Immature natural killer cell (primary cell): ENCODE results near the gene PMIS2. TPM values are rescaled to one million over a fixed set of nuclear protein-coding genes. Genes with fewer than 3 reads are reported as not detected.

Experiments
- DNase-seq, 3 donors: peaks; one replicate each; pipeline ENCODE4 v3.0.0; 2022; ENCODE audit warnings: mixed read lengths in 1 of 3
- H3K27ac Mint-ChIP-seq, 6 donors: one replicate each; pipeline ENCODE4 v1.8.0; 2020; ENCODE audit warnings: mixed read lengths in 6 of 6, mild to moderate bottlenecking in 5 of 6, inconsistent platforms in 4 of 6, moderate library complexity in 3 of 6
- H3K27me3 Mint-ChIP-seq, 3 donors: one replicate each; pipeline ENCODE4 v1.8.0; 2020 to 2021; ENCODE audit warnings: low read depth in 3 of 3, mild to moderate bottlenecking in 3 of 3, mixed read lengths in 3 of 3, moderate library complexity in 3 of 3, inconsistent platforms in 1 of 3
- H3K36me3 Mint-ChIP-seq, 3 donors: one replicate each; pipeline ENCODE4 v1.8.0; 2020; ENCODE audit warnings: mixed read lengths in 3 of 3, inconsistent platforms in 2 of 3, mild to moderate bottlenecking in 2 of 3
- H3K4me1 Mint-ChIP-seq, 2 donors: one replicate each; pipeline ENCODE4 v1.8.0; 2020; ENCODE audit warnings: inconsistent platforms in 2 of 2, mild to moderate bottlenecking in 2 of 2, mixed read lengths in 2 of 2, moderate library complexity in 1 of 2
- H3K4me3 Mint-ChIP-seq, 5 donors: one replicate each; pipeline ENCODE4 v1.8.0; 2020; ENCODE audit warnings: mild to moderate bottlenecking in 5 of 5, mixed read lengths in 5 of 5, inconsistent platforms in 3 of 5, moderate library complexity in 3 of 5
- H3K9me3 Mint-ChIP-seq, 6 donors: one replicate each; pipeline ENCODE4 v1.8.0; 2020; ENCODE audit warnings: mild to moderate bottlenecking in 6 of 6, mixed read lengths in 6 of 6, inconsistent platforms in 4 of 6, moderate library complexity in 3 of 6
- polyA plus RNA-seq, 3 donors: library from polyadenylated mRNA; unstranded; fragments of 300-500 nt; fragmentation: Illumina TruSeq; gene quantifications; one replicate each; pipeline ENCODE4 v1.2.3, GENCODE V29; 2021

Gene PMIS2
- polyA plus RNA-seq, 3 donors from 2014 or later, result not detected

GRCh38 chr19:35612559-35613321, 26.8 kb downstream of the PMIS2 start, which contains the start of gene HAUS5:
Gene HAUS5 (plus strand): TSS chr19:35612735. CDS start chr19:35612795, 60 bp downstream.
- Mint-ChIP-seq H3K4me1 (peaks cover 12 to 17% of the 10 kb centered on the region in 2 donors), H3K4me3 (peak within 1 kb of the TSS; percentile 83 to 92 (median 87)), H3K27me3 (peaks cover 3 to 6% (median 3%) of the 10 kb centered on the region in 3 donors), H3K9me3 (peaks cover 0 to 6% (median 2%) of the 10 kb centered on the region in 6 donors), H3K36me3 (peaks cover 5 to 8% (median 7%) of the 10 kb centered on the region in 3 donors), H3K27ac (peak within 1 kb of the TSS; percentile 64 to 89 (median 88))
- DNase-seq, result peak; percentile 93 to 95 (median 95)

- Mint-ChIP-seq H3K4me1 (peaks cover 12 to 17% of the 10 kb centered on the region in 2 donors), H3K9me3 (peaks cover 0 to under 1% (median 0%) of the 10 kb centered on the region in 6 donors), H3K36me3 (peaks cover 5 to 8% (median 7%) of the 10 kb centered on the region in 3 donors), H3K4me3 (peak overlapping the region; percentile 71 to 89 (median 86)), H3K27ac (peak overlapping the region in 4 of 6 donors; percentile 79 to 88 (median 82)), H3K27me3 (peaks cover 3 to 6% (median 4%) of the 10 kb centered on the region in 3 donors)
- DNase-seq, result no peak
Observed at GRCh38 chr19:35613574-35613973, 27.6 kb downstream of the PMIS2 start.

GRCh38 chr19:35615036-35615435, 29.1 kb downstream of the PMIS2 start:
- no peaks in the 10 kb centered on the region for H3K9me3 Mint-ChIP-seq
- DNase-seq, result no peak
- H3K27me3 Mint-ChIP-seq, result peaks cover 3 to 4% (median 4%) of the 10 kb centered on the region in 3 donors
- peak overlapping the region in 1 of 6 donors; percentile 5 for H3K27ac Mint-ChIP-seq
- no peak overlapping the region for H3K4me3 Mint-ChIP-seq
- H3K4me1 Mint-ChIP-seq, result peaks cover 12 to 17% of the 10 kb centered on the region in 2 donors
- H3K36me3 Mint-ChIP-seq, result peaks cover 5 to 8% (median 7%) of the 10 kb centered on the region in 3 donors

GRCh38 chr19:35618857-35619256, 32.9 kb downstream of the PMIS2 start:
- H3K27ac Mint-ChIP-seq, result no peak overlapping the region
- H3K27me3 Mint-ChIP-seq, result peaks cover 0 to 1% (median 0%) of the 10 kb centered on the region in 3 donors
- no peak overlapping the region for H3K4me3 Mint-ChIP-seq
- peaks cover 5 to 21% (median 14%) of the 10 kb centered on the region in 3 donors for H3K36me3 Mint-ChIP-seq
- no peaks in the 10 kb centered on the region for H3K9me3 Mint-ChIP-seq
- peaks cover 0 to under 1% of the 10 kb centered on the region in 2 donors for H3K4me1 Mint-ChIP-seq
- no peak for DNase-seq

GRCh38 chr19:35619290-35619923, 33.4 kb downstream of the PMIS2 start:
- H3K9me3 Mint-ChIP-seq, result no peaks in the 10 kb centered on the region

GRCh38 chr19:35620001-35620400, 34.0 kb downstream of the PMIS2 start:
- no peak overlapping the region for H3K27ac Mint-ChIP-seq
- no peaks in the 10 kb centered on the region for H3K4me1 Mint-ChIP-seq
- H3K36me3 Mint-ChIP-seq, result peaks cover 5 to 18% (median 14%) of the 10 kb centered on the region in 3 donors

More at GRCh38 chr19:35619290-35619923, 33.4 kb downstream of the PMIS2 start:
- Mint-ChIP-seq H3K27me3 (peaks cover 0 to 1% (median 0%) of the 10 kb centered on the region in 3 donors), H3K4me3 (no peak overlapping the region), H3K27ac (no peak overlapping the region), H3K4me1 (no peaks in the 10 kb centered on the region), H3K36me3 (peaks cover 5 to 20% (median 14%) of the 10 kb centered on the region in 3 donors)
- DNase-seq, result no peak

GRCh38 chr19:35621708-35622107, 35.7 kb downstream of the PMIS2 start:
- Mint-ChIP-seq H3K4me1 (peaks cover 0 to 1% of the 10 kb centered on the region in 2 donors), H3K4me3 (no peak overlapping the region), H3K36me3 (peaks cover 0 to 13% (median 8%) of the 10 kb centered on the region in 3 donors), H3K27me3 (peaks cover 0 to 1% (median 0%) of the 10 kb centered on the region in 3 donors), H3K9me3 (no peaks in the 10 kb centered on the region), H3K27ac (peak overlapping the region in 1 of 6 donors; percentile 35)
- no peak for DNase-seq

More at GRCh38 chr19:35620001-35620400, 34.0 kb downstream of the PMIS2 start:
- peaks cover 0 to 1% (median 0%) of the 10 kb centered on the region in 3 donors for H3K27me3 Mint-ChIP-seq
- H3K4me3 Mint-ChIP-seq, result no peak overlapping the region
- no peak for DNase-seq
- no peaks in the 10 kb centered on the region for H3K9me3 Mint-ChIP-seq

GRCh38 chr19:35622750-35623149, 36.8 kb downstream of the PMIS2 start:
- Mint-ChIP-seq H3K27me3 (peaks cover 0 to 1% (median 0%) of the 10 kb centered on the region in 3 donors), H3K4me3 (no peak overlapping the region), H3K36me3 (peaks cover 0 to 13% (median 7%) of the 10 kb centered on the region in 3 donors), H3K9me3 (no peaks in the 10 kb centered on the region), H3K4me1 (peaks cover 0 to 1% of the 10 kb centered on the region in 2 donors), H3K27ac (no peak overlapping the region)
- DNase-seq, result no peak

- DNase-seq, result no peak
- Mint-ChIP-seq H3K27ac (peak overlapping the region in 2 of 6 donors; percentile 10 to 18), H3K9me3 (no peaks in the 10 kb centered on the region), H3K27me3 (peaks cover 0 to 3% (median under 1%) of the 10 kb centered on the region in 3 donors), H3K36me3 (peaks cover 0 to 13% (median 7%) of the 10 kb centered on the region in 3 donors), H3K4me1 (peaks cover 5 to 7% of the 10 kb centered on the region in 2 donors), H3K4me3 (no peak overlapping the region)
Observed at GRCh38 chr19:35623327-35624010, 37.5 kb downstream of the PMIS2 start.

GRCh38 chr19:35628264-35628564, 42.2 kb downstream of the PMIS2 start:
- peak overlapping the region; percentile 95 to 100 (median 99) for H3K4me3 Mint-ChIP-seq

GRCh38 chr19:35628565-35629331, 42.8 kb downstream of the PMIS2 start, which contains the start of gene RBM42:
Gene RBM42 (plus strand): TSS chr19:35629036. CDS start chr19:35629154, 118 bp downstream.
- peak within 1 kb of the TSS; percentile 95 to 100 (median 99) for H3K4me3 Mint-ChIP-seq
- no peaks in the 10 kb centered on the region for H3K9me3 Mint-ChIP-seq
- peaks cover 5 to 8% (median 5%) of the 10 kb centered on the region in 3 donors for H3K27me3 Mint-ChIP-seq
- H3K4me1 Mint-ChIP-seq, result peaks cover 23 to 36% of the 10 kb centered on the region in 2 donors
- DNase-seq, result peak; percentile 98 to 99 (median 98)
- peaks cover 13 to 26% (median 17%) of the 10 kb centered on the region in 3 donors for H3K36me3 Mint-ChIP-seq
- peak within 1 kb of the TSS; percentile 91 to 99 (median 98) for H3K27ac Mint-ChIP-seq

More at GRCh38 chr19:35628264-35628564, 42.2 kb downstream of the PMIS2 start:
- no peak for DNase-seq
- H3K27ac Mint-ChIP-seq, result peak overlapping the region; percentile 91 to 99 (median 98)
- H3K4me1 Mint-ChIP-seq, result peaks cover 21 to 32% of the 10 kb centered on the region in 2 donors
- no peaks in the 10 kb centered on the region for H3K9me3 Mint-ChIP-seq
- H3K36me3 Mint-ChIP-seq, result peaks cover 10 to 24% (median 15%) of the 10 kb centered on the region in 3 donors
- H3K27me3 Mint-ChIP-seq, result peaks cover 5 to 8% (median 5%) of the 10 kb centered on the region in 3 donors

GRCh38 chr19:35629332-35629633, 43.3 kb downstream of the PMIS2 start:
- H3K4me3 Mint-ChIP-seq, result peak overlapping the region; percentile 95 to 100 (median 99)
- peak overlapping the region; percentile 91 to 99 (median 98) for H3K27ac Mint-ChIP-seq
- no peaks in the 10 kb centered on the region for H3K9me3 Mint-ChIP-seq
- H3K4me1 Mint-ChIP-seq, result peaks cover 23 to 36% of the 10 kb centered on the region in 2 donors
- peaks cover 5 to 8% (median 5%) of the 10 kb centered on the region in 3 donors for H3K27me3 Mint-ChIP-seq
- peaks cover 13 to 26% (median 17%) of the 10 kb centered on the region in 3 donors for H3K36me3 Mint-ChIP-seq
- DNase-seq, result no peak
